WTC11 (cell line): ENCODE data around the gene ATOSB. TPM values are rescaled to one million over a fixed set of nuclear protein-coding genes. Genes with fewer than 3 reads are reported as not detected.

Experiments
- ATAC-seq: fragments of 200-7000 bp; cut with Tn5 transposase; 2 replicates; pipeline ENCODE4 v1.10.0; 2021; ENCODE audit warnings: mild to moderate bottlenecking, moderate library complexity
- Bru-seq: library from RNA; stranded (reverse); fragments of 400-500 nt; gene quantifications from one replicate; lab custom pipeline; 2021; lab: Mats Ljungman, UMichigan
- CTCF ChIA-PET: fragments of 300-600 bp; sonication (Branson Sonifier 250); formaldehyde crosslinking; loops from one replicate; lab custom pipeline; 2021; ENCODE audit warnings: antibody characterized with exemption; lab: Charles Lee
- POLR2A ChIA-PET: fragments of 350-600 bp; sonication (Branson Sonifier 250); formaldehyde crosslinking; loops from one replicate; lab custom pipeline; 2021; ENCODE audit warnings: antibody characterized with exemption; lab: Charles Lee
- DNase-seq: peaks from one replicate; pipeline ENCODE4 v3.0.0; 2021; ENCODE audit warnings: low spot score
- H3K27ac Mint-ChIP-seq: 2 replicates; pipeline ENCODE4 v1.8.0; 2021; ENCODE audit warnings: mixed read lengths
- H3K27me3 Mint-ChIP-seq: 2 replicates; pipeline ENCODE4 v1.8.0; 2021; ENCODE audit warnings: low read depth, mild to moderate bottlenecking, moderate library complexity, mixed read lengths
- H3K36me3 Mint-ChIP-seq: 2 replicates; pipeline ENCODE4 v1.8.0; 2021; ENCODE audit warnings: mixed read lengths
- H3K4me1 Mint-ChIP-seq: 2 replicates; pipeline ENCODE4 v1.8.0; 2022; ENCODE audit warnings: mixed read lengths
- H3K4me3 Mint-ChIP-seq: 2 replicates; pipeline ENCODE4 v1.8.0; 2021; ENCODE audit warnings: mild to moderate bottlenecking, moderate library complexity, mixed read lengths
- H3K9me3 Mint-ChIP-seq: 2 replicates; pipeline ENCODE4 v1.8.0; 2021; ENCODE audit warnings: mixed read lengths
- ATF1 ChIP-seq: sonication (generic); formaldehyde crosslinking; IDR thresholded peaks from 2 replicates; pipeline ENCODE4 v1.8.1; 2023; ENCODE audit warnings: mild to moderate bottlenecking, moderate library complexity, missing genetic modification reagents
- CTCF ChIP-seq: fragments of 200-600 bp; IDR thresholded peaks from 2 replicates; pipeline ENCODE4 v1.8.0; 2022; ENCODE audit warnings: antibody characterized with exemption
- ESRRA ChIP-seq: sonication (generic); formaldehyde crosslinking; IDR thresholded peaks from 2 replicates; pipeline ENCODE4 v1.8.1; 2022; ENCODE audit warnings: mild to moderate bottlenecking, missing genetic modification reagents, borderline replicate concordance
- FOXP1 ChIP-seq: sonication (generic); formaldehyde crosslinking; IDR thresholded peaks from 2 replicates; pipeline ENCODE4 v1.8.0; 2022; ENCODE audit warnings: missing genetic modification reagents, mild to moderate bottlenecking, moderate library complexity, borderline replicate concordance
- GTF2I ChIP-seq: fragments of 250-450 bp; sonication (Bioruptor Pico); conservative IDR thresholded peaks from 2 replicates; pipeline ENCODE4 v1.4.0; 2021; ENCODE audit warnings: mild to moderate bottlenecking
- HMGA2 ChIP-seq: fragments of 250-450 bp; sonication (Bioruptor Pico); IDR thresholded peaks from 2 replicates; pipeline ENCODE4 v1.4.0; 2021; ENCODE audit warnings: mild to moderate bottlenecking, moderate library complexity
- JUN ChIP-seq: sonication (generic); formaldehyde crosslinking; IDR thresholded peaks from 2 replicates; pipeline ENCODE4 v1.8.0; 2023; ENCODE audit warnings: mild to moderate bottlenecking, missing genetic modification reagents
- MYBL2 ChIP-seq: sonication (generic); formaldehyde crosslinking; IDR thresholded peaks from 2 replicates; pipeline ENCODE4 v1.8.1; 2023; ENCODE audit warnings: mild to moderate bottlenecking, moderate library complexity, missing genetic modification reagents
- NFATC4 ChIP-seq: fragments of 250-450 bp; sonication (Bioruptor Pico); IDR thresholded peaks from 2 replicates; pipeline ENCODE4 v1.9.0; 2021; ENCODE audit warnings: mild to moderate bottlenecking
- NFYB ChIP-seq: sonication (generic); formaldehyde crosslinking; conservative IDR thresholded peaks from 2 replicates; pipeline ENCODE4 v1.8.0; 2022; ENCODE audit warnings: low read depth, missing genetic modification reagents
- PRDM15 ChIP-seq: sonication (generic); formaldehyde crosslinking; IDR thresholded peaks from 2 replicates; pipeline ENCODE4 v1.8.0; 2022; ENCODE audit warnings: missing genetic modification reagents
- PREB ChIP-seq: sonication (generic); formaldehyde crosslinking; IDR thresholded peaks from 2 replicates; pipeline ENCODE4 v1.8.1; 2022; ENCODE audit warnings: mild to moderate bottlenecking, missing genetic modification reagents, moderate library complexity, borderline replicate concordance
- SMAD3 ChIP-seq: sonication (generic); formaldehyde crosslinking; IDR thresholded peaks from 2 replicates; pipeline ENCODE4 v1.8.0; 2022; ENCODE audit warnings: missing genetic modification reagents, mild to moderate bottlenecking, borderline replicate concordance
- SMAD4 ChIP-seq: sonication (generic); formaldehyde crosslinking; IDR thresholded peaks from 2 replicates; pipeline ENCODE4 v1.8.0; 2022; ENCODE audit warnings: mild to moderate bottlenecking, missing genetic modification reagents
- SP1 ChIP-seq: sonication (generic); formaldehyde crosslinking; conservative IDR thresholded peaks from 2 replicates; pipeline ENCODE4 v1.8.1; 2022; ENCODE audit warnings: missing genetic modification reagents
- STAT6 ChIP-seq: sonication (generic); formaldehyde crosslinking; conservative IDR thresholded peaks from 2 replicates; pipeline ENCODE4 v1.8.1; 2023; ENCODE audit warnings: mild to moderate bottlenecking, low read depth, missing genetic modification reagents, moderate library complexity
- TEAD4 ChIP-seq: sonication (generic); formaldehyde crosslinking; IDR thresholded peaks from 2 replicates; pipeline ENCODE4 v1.8.0; 2022; ENCODE audit warnings: mild to moderate bottlenecking, missing genetic modification reagents
- USF1 ChIP-seq: sonication (generic); formaldehyde crosslinking; IDR thresholded peaks from 2 replicates; pipeline ENCODE4 v1.8.0; 2022; ENCODE audit warnings: mild to moderate bottlenecking, missing genetic modification reagents
- USF2 ChIP-seq: sonication (generic); formaldehyde crosslinking; IDR thresholded peaks from 2 replicates; pipeline ENCODE4 v1.8.1; 2023; ENCODE audit warnings: mild to moderate bottlenecking, missing genetic modification reagents, moderate library complexity
- ZNF138 ChIP-seq: sonication (generic); formaldehyde crosslinking; conservative IDR thresholded peaks from 2 replicates; pipeline ENCODE4 v1.8.1; 2022; ENCODE audit warnings: mild to moderate bottlenecking, moderate library complexity, missing genetic modification reagents
- ZNF263 ChIP-seq: sonication (generic); formaldehyde crosslinking; IDR thresholded peaks from 2 replicates; pipeline ENCODE4 v1.8.1; 2022; ENCODE audit warnings: low read depth, mild to moderate bottlenecking, moderate library complexity, missing genetic modification reagents
- long read RNA-seq, 3 experiments: library from RNA in 1 of 3; library from capped mRNA in 1 of 3; library from polyadenylated mRNA in 1 of 3; unstranded in 2 of 3; stranded (forward) in 1 of 3; transcript quantifications; one replicate each; pipeline ENCODE4 v2.0.0, GENCODE V29; 2021
- total RNA-seq: library from RNA; stranded (reverse); gene quantifications from 3 replicates; pipeline ENCODE4 v1.2.3, GENCODE V29; 2021

The ATOSB gene
- total RNA-seq (4.7 to 8.7 TPM (median 5.4 TPM) in 3 replicates), Bru-seq, nascent RNA (percentile 46 among the genes with signal in this experiment)
- long read RNA-seq, experiment 1, partial matches to known transcripts: 6 of 20 reads
- long read RNA-seq, experiment 1, other reads (novel, unspliced or antisense): 11 of 20 reads
- long read RNA-seq, experiment 2, full-length matches to known transcripts: 2 of 6 reads
- long read RNA-seq, experiment 2, partial matches to known transcripts: 2 of 6 reads
- long read RNA-seq, experiment 2, other reads (novel, unspliced or antisense): 2 of 6 reads
- long read RNA-seq, experiment 3, partial matches to known transcripts: 0 of 1 reads
- long read RNA-seq, experiment 3, other reads (novel, unspliced or antisense): 1 of 1 reads

GRCh38 chr9:35115680-35116538, at the start of gene ATOSB:
Gene ATOSB, minus strand, starts transcription at chr9:35115862. Its CDS starts 7,588 bp downstream, at chr9:35108274.
- POLR2A ChIA-PET: interaction anchor here (0.6 to 1.9 kb wide), 8 partner anchors 13 to 126 kb away, joined by 3 to 14 read pairs (median 4); partner anchors contain the start of genes DNAJB5, FANCG, PIGO and STOML2
- H3K4me3 Mint-ChIP-seq: peak within 1 kb of the TSS; percentile 98
- peak; percentile 66 for ATAC-seq
- TF ChIP-seq STAT6 (CRISPR knock-in tag) (no peak), PREB (CRISPR knock-in tag) (no peak), PRDM15 (no peak), ZNF138 (CRISPR knock-in tag) (no peak), GTF2I (CRISPR knock-in tag) (no peak), SP1 (CRISPR knock-in tag) (peak; percentile 84), CTCF (no peak), NFYB (peak; percentile 52; the same call in 1 of the 2 replicates), TEAD4 (CRISPR knock-in tag) (no peak), JUN (CRISPR knock-in tag) (no peak), MYBL2 (no peak), ATF1 (no peak), HMGA2 (no peak), ESRRA (CRISPR knock-in tag) (no peak), NFATC4 (CRISPR knock-in tag) (no peak), SMAD3 (CRISPR knock-in tag) (no peak), USF1 (peak; percentile 86), SMAD4 (CRISPR knock-in tag) (no peak), ZNF263 (CRISPR knock-in tag) (no peak), FOXP1 (CRISPR knock-in tag) (no peak), USF2 (CRISPR knock-in tag) (peak; percentile 83)

More at GRCh38 chr9:35115680-35116538, at the start of gene ATOSB:
- CTCF ChIA-PET: interaction anchor here (0.5 to 3.4 kb wide), 27 partner anchors 11 to 611 kb away, joined by 3 to 77 read pairs (median 5); partner anchors contain the start of genes FANCG, PIGO, RUSC2 and STOML2
- H3K36me3 Mint-ChIP-seq: no peaks in the 10 kb centered on the region
- peak within 1 kb of the TSS; percentile 96 for H3K27ac Mint-ChIP-seq
- H3K27me3 Mint-ChIP-seq: no peaks in the 10 kb centered on the region
- H3K9me3 Mint-ChIP-seq: no peaks in the 10 kb centered on the region
- peaks cover 33% of the 10 kb centered on the region for H3K4me1 Mint-ChIP-seq
- peak; percentile 100 for DNase-seq
